A204.1 (cell line): ENCODE results near the gene MRPL37.
"Not testable (repeated sequence)": the region's sequence is repeated elsewhere in the genome, so short reads cannot be mapped to it uniquely, and the experiment has no call there.

Source experiments
- FAIRE-seq: peaks from 2 replicates; lab custom pipeline; 2012; peaks lifted over from hg19 to GRCh38; lab: Jason Lieb, UNC

MRPL37 gene

GRCh38 chr1:54199765-54200518 is at the start of gene MRPL37, which contains the start of gene CYB5RL:
Gene MRPL37 (plus strand): TSS chr1:54200167. CDS start chr1:54200244, 77 bp downstream.
Gene CYB5RL (minus strand): TSS chr1:54200030. CDS start chr1:54195616, 4,414 bp downstream.
- peak; percentile 95 for FAIRE-seq

GRCh38 chr1:54151013-54151412 is 49.0 kb upstream of the MRPL37 start:
- no peak for FAIRE-seq

GRCh38 chr1:54152696-54153095 is 47.3 kb upstream of the MRPL37 start, which contains the start of gene CDCP2:
Gene CDCP2 (minus strand): TSS chr1:54153000. CDS start chr1:54152922, 78 bp downstream.
- no peak for FAIRE-seq

GRCh38 chr1:54153535-54154439 is 46.2 kb upstream of the MRPL37 start:
- no peak for FAIRE-seq

GRCh38 chr1:54156201-54156600 is 43.8 kb upstream of the MRPL37 start:
- FAIRE-seq: no peak

- FAIRE-seq: no peak
Measured at GRCh38 chr1:54156986-54157385, 43.0 kb upstream of the MRPL37 start.

- FAIRE-seq: no peak
Measured at GRCh38 chr1:54157401-54157800, 42.6 kb upstream of the MRPL37 start.

- FAIRE-seq: no peak
Measured at GRCh38 chr1:54158071-54158470, 41.9 kb upstream of the MRPL37 start.

- FAIRE-seq: no peak
Measured at GRCh38 chr1:54159733-54160316, 40.1 kb upstream of the MRPL37 start.

GRCh38 chr1:54160351-54160750 is 39.6 kb upstream of the MRPL37 start:
- FAIRE-seq: no peak

- FAIRE-seq: no peak
Measured at GRCh38 chr1:54161495-54162168, 38.3 kb upstream of the MRPL37 start.

GRCh38 chr1:54163051-54163450 is 36.9 kb upstream of the MRPL37 start:
- FAIRE-seq: no peak

- FAIRE-seq: no peak
Measured at GRCh38 chr1:54163573-54163972, 36.4 kb upstream of the MRPL37 start.

- FAIRE-seq: no peak
Measured at GRCh38 chr1:54165146-54165545, 34.8 kb upstream of the MRPL37 start.

GRCh38 chr1:54166357-54166756 is 33.6 kb upstream of the MRPL37 start:
- FAIRE-seq: not testable (repeated sequence)

- no peak for FAIRE-seq
Measured at GRCh38 chr1:54167422-54168139, 32.4 kb upstream of the MRPL37 start.

GRCh38 chr1:54168206-54168965 is 31.6 kb upstream of the MRPL37 start:
- FAIRE-seq: no peak

GRCh38 chr1:54169068-54169467 is 30.9 kb upstream of the MRPL37 start:
- no peak for FAIRE-seq

GRCh38 chr1:54171016-54171415 is 29.0 kb upstream of the MRPL37 start:
- FAIRE-seq: no peak

- FAIRE-seq: no peak
Measured at GRCh38 chr1:54171606-54172005, 28.4 kb upstream of the MRPL37 start.
